ENCODE measurements around the gene STAB1.
"Not testable (repeated sequence)": the region's sequence is repeated elsewhere in the genome, so short reads cannot be mapped to it uniquely, and the experiment has no call there.

Gene STAB1

DNA sequence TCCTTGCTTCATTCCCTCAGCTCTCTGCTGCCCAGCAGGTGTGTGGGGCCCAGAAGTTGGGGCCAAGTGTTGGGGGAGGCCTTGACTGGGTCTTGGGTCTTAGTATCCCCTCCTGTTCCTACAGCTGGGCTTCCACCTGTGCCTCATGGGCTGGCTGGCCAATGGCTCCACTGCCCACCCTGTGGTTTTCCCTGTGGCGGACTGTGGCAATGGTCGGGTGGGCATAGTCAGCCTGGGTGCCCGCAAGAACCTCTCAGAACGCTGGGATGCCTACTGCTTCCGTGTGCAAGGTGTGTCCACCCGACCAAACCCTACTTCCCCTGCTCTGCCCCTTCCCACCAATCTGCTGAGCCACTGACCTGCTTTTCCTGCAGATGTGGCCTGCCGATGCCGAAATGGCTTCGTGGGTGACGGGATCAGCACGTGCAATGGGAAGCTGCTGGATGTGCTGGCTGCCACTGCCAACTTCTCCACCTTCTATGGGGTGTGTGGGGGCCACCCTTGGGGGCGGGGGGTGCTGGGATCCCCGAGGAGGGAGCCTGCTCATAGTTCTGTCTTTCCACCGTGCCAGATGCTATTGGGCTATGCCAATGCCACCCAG lies 27.6 kb downstream of the STAB1 start:
- DNase-seq (ENCODE audit: low read depth, low spot score), result no peak

DNA sequence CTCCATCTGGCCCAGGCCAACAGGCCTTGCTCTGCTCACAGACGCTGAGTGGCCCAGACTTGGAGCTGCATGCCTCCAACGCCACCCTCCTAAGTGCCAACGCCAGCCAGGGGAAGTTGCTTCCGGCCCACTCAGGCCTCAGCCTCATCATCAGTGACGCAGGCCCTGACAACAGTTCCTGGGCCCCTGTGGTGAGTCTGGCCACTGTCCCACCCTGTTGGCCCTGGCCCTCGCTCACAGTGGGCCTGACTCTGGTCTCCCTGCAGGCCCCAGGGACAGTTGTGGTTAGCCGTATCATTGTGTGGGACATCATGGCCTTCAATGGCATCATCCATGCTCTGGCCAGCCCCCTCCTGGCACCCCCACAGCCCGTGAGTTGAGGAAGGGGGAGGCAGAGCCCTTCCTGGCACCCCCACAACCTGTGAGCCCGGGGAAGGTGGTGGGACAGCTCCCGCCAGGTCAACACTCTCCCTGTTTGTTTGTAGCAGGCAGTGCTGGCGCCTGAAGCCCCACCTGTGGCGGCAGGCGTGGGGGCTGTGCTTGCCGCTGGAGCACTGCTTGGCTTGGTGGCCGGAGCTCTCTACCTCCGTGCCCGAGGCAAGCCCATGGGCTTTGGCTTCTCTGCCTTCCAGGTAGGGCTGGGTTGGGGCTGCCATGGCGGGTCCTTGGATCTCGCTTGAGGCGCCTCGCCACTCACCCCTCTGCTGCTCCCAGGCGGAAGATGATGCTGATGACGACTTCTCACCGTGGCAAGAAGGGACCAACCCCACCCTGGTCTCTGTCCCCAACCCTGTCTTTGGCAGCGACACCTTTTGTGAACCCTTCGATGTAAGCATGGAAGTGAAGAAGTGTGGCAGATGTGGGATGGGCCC lies 28.5 kb downstream of the STAB1 start:
- no peak for DNase-seq (ENCODE audit: low read depth, low spot score)

DNA sequence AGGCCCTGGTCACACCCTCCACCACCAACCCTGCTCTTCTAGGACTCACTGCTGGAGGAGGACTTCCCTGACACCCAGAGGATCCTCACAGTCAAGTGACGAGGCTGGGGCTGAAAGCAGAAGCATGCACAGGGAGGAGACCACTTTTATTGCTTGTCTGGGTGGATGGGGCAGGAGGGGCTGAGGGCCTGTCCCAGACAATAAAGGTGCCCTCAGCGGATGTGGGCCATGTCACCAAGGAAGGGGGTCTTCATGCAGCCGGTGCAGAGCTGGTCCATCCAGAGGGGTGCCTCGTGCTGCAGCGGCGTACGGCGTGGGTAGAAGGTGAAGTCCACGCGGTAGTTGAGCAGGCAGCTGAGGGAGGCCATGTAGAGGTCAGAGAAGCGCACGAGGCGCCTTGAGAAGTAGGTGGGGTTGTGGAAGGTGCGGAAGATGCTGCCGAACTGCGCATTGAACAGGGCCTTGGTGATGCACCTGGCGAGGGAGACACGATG lies 29.2 kb downstream of the STAB1 start:
- DNase-seq (ENCODE audit: low read depth, low spot score), result no peak

DNA sequence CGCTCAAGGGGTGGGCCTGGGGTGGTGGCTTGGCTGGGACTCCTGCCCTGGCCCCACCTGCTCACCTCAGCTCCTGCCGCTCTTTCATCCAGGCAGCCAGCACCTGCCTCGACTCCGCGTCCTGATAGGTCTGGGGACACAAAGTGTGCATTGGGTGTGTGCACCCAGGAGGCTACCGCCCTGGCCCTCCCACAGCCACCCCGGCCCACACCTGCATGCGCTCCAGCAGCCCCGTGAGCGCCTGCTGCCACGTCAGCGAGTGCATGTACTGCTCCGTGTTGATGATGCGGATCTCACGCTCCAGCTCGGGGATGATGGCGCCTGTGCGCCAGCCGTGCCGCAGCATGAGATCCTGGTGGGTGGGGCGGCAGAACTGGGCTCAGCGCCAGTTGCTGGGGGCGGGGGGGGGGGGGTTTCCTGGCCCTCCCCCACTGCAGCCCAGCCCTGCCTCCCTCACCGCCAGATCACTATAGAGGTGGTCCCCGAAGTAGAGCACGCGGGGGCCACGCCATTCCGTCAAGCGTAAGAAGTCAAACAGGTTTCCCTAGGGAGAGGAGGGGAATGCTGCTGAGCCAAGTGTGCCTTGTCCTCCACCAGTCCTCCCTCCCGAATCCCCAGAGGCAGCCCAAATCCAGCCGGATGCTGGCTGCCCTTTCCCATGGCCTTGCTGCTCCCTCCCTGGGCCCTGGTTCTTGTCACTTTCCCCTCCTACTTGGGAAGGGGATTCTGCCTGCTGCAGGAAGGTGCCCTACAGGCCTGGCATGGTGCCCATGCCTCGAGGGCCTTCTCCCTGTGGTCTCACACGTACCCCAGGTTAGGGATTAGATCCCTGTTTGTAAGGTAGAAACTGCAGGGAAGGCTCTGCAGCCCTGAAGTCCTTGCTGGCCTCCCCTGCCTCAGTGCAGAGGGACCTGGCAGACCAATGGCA lies 29.9 kb downstream of the STAB1 start:
- DNase-seq (ENCODE audit: low read depth, low spot score), result no peak

DNA sequence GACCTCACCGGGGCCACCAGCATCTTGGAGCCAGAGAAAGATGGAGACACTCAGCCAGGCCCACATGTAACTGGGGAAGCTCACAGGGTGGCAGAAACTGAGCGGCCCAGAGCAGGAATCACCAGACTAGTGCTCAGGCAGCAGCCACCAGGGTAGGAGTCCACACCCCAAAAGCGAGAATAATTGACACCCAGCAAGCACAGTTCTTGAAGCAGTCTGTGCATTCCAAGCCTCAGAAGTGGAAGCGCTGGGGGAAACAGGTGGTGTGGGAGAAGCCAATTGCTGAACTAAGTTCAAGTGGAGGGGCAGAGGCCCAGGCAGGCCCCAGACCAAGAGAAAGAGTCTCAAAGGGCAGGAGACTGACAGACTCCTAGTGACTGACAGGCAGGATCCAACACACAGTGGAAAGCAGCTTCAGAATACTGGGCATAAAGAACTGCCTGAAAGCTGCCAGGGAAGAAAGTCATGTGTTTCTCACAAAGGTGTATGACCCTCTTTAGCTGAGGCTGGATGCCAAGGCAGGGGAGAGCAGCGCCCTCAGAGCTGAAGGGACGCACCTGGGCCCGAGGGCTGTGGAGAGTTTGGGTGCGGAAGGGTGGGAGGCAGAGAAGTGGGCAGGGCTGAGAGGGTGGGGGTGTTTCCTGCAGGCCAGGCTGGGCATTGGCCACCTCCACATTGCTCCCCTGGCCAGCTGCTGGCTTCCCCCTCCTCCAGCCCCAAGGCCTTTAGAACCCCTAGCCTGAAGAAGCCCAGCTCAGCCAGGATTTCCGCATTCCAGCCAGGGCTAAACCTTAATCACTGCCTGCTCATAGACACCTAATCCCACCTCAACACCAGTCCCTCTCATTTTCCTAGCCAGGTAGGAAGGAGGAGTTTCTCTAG lies 30.8 kb downstream of the STAB1 start:
- no peak for DNase-seq (ENCODE audit: low read depth, low spot score)

DNA sequence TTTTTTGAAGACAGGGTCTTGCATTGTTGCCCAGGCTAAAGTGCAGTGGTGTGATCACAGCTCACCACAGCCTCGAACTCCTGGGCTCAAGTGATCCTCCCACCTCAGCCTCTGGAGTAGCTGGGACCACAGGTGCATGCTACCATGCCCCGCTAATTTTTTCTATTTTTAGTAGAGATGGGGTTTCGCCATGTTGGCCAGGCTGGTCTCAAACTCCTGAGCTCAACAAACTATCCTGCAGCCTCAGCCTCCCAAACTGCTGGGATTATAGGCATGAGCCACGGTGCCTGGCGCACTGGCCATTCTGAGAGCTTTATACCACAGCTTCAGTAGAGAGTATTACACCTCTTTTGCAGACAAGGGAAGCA lies 31.5 kb downstream of the STAB1 start:
- not testable (repeated sequence) for DNase-seq (ENCODE audit: low read depth, low spot score)

DNA sequence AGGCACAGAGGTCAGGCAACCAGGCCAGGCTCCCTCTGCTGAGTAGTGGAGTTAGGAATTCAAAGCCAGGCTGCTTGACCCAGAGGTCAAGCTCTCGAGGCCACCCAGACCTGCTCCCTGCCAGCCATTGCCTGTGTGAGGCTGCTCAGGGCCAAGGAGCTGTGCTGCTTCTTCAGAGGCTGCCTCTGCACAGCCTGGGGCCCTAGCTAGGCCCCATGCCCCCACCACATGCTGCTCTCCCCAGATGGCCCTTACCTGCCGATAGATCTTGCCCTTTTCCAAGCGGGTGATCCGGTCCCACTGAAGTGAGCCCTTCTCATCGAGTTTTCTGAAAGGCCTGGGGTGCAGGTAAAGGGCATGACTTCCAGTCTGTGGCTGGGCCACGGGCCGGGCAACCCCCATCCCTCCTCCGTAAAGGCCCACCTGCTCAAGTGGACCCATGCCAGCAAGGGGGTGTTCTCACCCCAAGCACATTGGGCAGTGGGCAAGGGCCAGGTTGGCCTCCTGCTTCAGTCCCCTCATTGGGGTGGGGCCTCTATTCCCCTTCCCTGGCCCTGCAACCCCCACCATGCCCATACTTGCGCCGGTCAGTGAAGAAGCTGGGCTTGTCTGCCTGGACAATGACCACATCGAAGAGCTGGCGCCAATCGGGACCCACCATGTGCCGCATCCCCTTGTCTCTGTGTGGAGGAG lies 32.0 kb downstream of the STAB1 start:
- DNase-seq (ENCODE audit: low read depth, low spot score), result no peak

DNA sequence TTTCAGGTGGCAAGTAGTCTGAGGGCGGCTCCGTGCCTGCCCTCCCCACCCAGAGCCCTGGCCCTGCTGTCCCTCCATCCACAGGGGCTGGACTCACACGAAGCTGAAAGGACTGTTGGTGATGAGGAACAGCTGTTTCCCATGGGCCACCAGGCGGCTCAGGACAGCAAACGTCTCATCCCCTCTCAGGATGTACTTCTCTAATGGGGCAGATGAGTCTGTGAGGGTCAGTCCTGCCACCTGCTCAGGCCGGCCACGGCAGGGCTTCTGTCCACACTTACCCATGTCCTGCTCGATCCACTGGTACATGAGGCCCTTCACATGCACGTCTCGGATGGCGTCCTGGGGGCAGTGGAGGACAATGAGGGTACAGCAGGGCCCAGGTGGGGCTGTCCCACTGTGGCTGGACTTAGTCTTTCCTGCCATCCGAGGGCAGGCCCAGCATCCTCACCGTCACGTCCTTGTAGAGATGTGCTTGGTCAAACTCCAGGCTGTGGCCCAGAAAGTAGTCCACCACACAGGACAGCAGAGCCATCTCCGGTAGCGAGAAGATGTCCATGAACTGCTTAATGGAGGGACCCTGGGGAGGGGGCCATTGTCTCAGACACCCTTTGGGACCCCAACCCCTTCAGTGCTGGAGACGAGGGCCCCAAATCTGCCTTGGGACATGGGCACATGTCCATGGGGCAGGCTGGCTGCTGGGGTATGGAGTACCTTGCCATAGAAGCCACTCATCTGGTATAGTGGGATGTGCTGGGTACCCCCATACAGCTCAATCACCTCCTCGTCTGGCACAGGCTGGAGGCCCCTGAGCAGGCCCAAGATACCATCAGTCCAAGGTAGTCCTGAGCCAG lies 32.8 kb downstream of the STAB1 start:
- no peak for DNase-seq (ENCODE audit: low read depth, low spot score)

DNA sequence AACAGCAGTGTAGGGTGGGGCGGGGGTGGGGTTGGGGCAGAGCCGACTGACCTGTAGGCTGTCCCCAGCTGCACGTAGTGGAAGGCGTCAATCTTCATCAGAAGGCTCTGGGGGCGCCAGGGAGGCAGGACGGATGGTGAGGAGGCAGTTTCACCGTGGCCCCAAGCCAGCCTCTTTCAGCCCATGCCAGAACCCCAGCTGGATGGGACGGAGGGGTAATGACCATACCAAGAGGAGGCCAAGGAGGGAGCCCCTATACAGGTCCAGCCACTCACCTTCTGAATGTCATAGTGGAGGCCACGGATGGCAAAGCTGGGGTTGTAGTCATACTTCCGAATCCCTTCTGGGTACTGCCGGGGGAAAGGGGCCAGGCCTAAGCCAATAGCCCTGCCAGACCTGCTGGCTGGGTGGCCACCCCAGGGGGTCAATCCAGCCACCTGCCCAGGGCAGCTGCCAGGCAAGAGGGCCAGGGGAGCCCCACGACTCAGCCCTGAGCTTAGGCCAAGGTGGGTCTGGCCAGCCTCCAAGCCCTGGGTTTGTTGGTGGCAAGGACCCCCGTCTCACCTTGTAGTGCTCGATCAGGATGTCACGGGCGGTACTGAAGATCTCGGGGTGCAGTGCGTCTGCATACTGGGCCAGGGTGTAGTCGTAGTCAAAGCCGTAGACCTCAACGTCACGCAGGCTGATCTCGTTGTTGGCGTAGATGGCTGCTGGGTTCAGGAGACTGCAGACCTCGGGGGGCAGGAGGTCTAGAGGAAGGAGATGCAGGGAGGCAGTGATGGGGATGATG lies 33.6 kb downstream of the STAB1 start:
- DNase-seq (ENCODE audit: low read depth, low spot score), result no peak

DNA sequence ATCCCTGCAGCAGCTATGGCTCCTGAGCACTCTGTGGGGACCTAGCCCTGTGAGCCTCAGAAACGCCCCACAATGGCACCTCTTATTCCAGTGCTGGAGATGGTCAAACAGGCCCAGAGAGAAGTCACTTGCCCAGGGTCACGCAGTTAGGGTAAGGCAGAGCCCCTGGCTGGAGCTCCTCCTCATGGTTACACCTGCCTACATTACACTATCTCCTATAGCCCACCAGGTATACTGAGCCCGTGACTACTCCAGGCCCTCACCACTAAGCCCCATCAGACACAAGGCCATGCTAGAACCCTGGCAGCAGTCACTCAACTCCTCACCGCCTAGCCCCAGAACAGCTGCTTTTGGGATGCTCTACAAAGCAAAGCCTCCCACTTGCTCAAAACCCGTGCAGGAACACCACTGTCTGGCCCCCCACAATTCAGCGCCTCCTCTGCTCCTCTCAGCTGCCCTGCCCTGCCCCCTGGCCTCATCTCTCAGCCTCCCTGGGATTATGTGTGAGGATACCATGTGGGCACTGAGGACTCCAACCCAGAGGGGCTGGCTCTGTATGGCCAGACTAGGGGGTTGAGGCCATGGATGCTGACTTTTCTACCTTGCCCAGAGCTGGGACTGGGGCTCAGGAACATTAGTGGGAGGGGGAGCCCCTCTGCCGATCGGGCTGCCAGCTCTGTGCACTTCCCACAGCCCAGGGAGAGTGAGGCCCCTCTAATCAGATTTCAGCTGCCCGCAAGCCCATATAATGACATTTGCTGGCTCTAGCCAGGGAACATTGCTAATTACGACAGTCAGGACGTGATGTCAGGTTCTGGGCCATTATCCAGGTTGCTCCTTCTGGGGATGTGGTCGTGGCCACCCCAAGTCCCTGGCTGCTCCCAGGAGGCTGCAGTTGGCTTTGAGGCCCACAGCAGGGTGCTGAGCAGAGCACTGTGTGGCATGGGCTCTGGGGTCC lies 34.5 kb downstream of the STAB1 start:
- DNase-seq (ENCODE audit: low read depth, low spot score), result no peak

DNA sequence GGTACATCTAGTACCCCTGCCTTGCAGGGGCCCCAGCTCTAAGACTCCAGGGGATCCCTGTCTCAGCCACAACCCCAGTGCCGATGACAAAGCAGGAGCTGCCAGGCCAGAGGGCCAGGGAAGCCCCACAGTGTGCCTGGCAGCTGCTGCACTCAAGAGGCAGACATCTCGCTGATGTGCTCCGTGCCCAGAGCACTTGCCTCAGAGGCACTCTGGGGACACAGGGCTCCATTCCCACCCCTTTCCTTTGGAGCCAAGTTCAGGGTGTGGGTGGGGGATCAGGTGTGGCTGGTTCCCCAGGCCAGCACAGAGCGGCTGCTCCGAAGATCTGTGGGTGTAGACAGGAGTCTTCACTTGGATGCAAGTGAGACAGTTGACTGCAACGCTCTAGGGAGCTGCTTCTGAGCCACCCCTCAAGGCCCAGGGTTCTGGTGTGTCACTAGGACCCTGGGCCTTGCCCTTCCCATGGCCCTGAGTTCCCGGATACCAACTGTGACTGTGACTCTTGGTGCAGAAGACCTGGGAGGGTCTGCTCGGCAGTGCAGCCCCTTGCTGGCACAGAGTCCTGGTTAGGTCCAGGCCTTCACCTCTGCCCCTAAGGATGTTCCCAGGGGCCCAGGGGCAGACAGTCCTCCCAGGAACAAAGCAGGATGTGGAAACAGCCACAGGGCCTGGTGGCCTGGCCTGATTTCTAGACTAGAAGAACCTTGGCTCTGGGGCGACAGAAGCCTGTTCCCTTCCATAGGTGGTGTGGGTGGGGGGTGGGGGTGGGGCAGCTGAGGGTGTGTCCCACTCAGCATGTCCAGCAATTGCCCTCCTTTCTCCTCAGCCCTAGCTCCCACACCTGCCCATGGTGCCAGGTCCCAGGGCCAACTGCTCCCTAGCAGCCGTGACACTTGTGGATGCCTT lies 36.0 kb downstream of the STAB1 start:
- no peak for DNase-seq (ENCODE audit: low read depth, low spot score)

DNA sequence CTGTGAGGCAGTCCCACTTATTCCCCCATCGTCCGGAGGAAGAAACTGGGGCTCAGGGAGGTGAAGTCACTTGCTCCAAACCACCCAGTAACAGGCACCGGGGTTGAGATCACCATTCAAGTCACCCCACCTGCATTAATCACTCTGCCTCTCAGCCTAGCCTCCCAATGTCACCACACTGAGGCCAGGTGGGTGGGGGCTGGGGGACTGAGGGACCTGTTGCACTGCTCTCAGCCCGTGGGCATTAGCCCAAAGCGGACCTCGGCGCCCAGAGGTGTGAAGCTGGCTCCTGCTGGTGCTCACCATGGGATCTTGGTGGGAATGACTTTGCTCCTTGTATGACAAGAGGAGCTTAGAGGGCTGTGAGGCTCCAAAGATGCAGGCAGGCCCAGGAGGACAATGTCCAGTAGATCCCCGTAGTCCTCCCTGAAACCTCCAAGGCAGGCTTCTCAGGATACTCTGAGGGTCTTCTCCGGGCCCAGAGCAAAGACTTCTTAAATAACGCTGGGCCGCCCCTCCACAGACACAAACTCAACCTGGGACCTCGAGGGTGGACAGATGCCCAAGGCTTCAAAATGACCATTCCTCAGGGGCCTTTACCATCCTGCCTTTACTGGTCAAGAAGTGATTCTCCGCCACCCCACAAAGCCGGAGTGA lies 36.9 kb downstream of the STAB1 start:
- no peak for DNase-seq (ENCODE audit: low read depth, low spot score)

DNA sequence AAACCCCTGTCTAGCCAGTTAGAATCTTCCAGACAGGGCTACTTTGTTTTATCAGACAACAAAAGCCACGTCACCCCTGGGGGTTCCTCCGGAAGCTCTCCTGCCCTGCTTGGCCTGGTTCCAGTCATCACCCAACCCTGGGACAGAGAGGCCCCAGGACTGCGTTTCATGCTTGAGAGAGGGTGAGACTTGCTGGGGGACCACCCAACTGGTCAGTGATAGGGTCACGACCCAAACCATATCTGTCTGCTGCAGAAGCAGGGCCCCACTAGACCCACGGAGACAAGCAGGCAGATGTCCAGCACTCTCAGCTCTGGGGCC lies 37.3 kb downstream of the STAB1 start:
- DNase-seq (ENCODE audit: low read depth, low spot score), result no peak

DNA sequence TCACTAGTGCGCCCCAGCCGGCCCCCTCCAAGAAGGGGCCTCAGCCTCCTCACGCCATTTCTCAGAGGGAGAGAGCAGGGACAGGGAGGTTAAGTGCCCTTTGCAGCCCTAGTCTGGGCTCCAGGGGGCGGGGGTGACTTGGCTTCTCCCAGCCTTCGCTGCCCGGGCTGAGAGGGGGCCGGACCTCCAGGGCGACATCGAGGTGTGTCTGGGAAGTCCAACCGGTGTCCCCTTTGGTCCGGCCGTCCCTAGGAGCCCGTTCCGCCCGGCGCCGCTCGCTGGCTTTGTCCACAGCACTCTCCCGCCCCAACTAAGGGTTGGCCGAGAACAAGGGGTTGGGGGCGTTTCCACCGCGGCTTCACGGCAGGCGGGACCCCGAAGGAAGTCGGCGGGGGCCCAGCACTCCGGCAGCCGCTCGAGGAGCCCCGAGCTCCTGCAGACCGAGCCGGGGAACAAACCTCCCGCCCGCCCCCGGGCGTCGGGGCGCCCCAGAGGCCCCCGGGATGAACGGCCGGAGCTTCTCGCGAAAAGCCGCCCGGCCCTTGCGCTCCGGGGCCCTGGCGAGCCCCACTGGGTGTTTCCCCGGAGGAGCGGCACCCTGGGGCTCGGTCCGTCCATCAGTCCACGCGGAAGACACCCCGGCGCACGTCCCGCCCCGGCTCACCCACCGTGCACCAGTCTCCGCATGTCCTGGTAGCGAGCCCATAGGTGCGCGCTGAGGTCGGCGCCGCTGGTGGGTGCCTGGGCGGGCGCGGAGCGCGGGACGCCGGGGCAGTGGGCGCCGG lies 37.9 kb downstream of the STAB1 start:
- no peak for DNase-seq (ENCODE audit: low read depth, low spot score)

DNA sequence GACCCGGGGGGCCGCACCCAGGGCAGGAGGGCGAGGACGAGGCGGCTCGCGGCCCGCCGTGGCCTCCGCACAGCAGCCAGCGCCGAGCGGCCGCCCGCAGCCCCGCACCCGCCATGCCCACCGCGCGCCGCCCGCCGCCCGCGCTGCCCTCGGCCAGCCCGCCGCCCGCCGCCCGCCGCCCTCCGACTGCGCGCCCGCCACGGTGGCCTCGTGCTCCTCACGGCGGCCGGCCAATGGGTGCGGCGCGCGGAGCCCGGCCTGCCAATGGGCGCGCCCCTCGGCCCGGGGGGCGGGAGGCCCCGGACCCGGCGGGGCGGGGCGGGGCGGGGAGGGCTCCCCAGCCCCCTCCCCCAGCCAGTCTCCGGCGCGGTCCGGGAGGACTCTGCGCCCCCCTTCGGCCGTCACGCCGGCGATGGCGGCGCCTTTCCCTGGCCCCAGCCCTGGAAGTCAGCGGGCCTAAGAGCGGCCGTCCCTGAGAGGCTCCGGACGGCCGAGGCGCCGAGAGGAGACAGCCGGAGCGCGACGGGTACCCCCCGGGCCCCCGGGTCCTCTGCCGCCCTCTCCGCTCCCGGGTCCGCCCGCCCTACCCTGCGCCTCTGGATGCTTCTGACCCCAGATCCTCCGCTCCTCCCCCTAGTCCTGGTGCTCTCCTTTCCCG lies 38.6 kb downstream of the STAB1 start, which contains the start of gene NT5DC2:
NT5DC2 (minus strand) TSS at position 235 of the 658 bp plus-strand sequence; CDS start at position 115, 120 bp downstream.
- no peak for DNase-seq (ENCODE audit: low read depth, low spot score)

All from brain pericyte (primary cell).